ENCODE results near the gene TRMT61A. TPM values are rescaled to one million over a fixed set of nuclear protein-coding genes. Genes with fewer than 3 reads are reported as not detected.

TRMT61A gene
- total RNA-seq, 1 donor from 2014 or later: 5.0 TPM

DNA sequence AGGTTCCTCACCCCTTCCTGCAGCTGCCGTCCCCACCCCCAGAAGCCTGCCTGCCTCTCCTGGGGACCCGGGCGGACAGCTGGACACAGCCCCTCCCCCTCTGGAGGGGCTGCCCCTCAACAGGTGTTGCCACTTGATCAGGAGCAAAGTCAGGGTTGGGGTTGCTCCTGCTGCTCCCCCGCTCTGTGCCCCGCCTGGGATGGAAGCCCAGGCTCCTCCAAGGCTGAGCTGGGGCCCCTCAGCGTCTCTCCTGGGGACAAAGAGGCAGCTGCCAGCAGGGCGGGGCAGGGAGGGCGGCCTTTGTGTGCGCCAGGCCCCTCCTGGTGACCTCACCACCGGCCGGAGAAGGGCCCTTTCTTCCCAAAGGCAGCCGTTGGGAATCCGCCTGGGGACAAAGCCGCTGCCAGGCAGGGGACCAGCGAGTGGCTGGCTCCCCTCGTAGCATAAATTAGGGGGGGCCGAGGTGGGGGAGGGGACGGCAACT, 13.7 kb downstream of the TRMT61A start:
- intact Hi-C loops (cut with DNase I): no loop called here
- peak; percentile 23 for ATAC-seq (ENCODE audit: poor library complexity)
- peak; percentile 84 for DNase-seq

DNA sequence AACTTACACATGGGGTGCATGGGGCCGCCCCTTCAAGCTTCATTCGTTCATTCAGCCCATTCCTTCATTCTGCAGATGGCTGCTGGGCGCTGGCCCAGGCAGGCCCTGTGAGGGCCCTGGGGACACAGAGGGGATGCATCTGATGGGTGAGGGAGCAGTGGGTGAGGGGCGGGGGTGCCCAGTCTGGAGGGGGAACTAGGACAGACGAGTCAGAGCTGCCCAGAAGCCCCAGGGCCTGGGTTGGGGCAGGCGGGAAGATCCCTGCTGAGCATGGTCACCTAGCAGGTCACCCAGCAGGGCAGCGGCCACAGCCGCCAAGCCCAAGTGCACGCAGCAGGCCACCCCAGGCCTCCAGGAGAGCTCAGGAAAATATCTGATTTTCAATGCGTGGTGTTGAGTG, 14.1 kb downstream of the TRMT61A start:
- ATAC-seq (ENCODE audit: poor library complexity) (no peak), DNase-seq (peak; percentile 41)
- intact Hi-C loops (cut with DNase I): no loop called here

DNA sequence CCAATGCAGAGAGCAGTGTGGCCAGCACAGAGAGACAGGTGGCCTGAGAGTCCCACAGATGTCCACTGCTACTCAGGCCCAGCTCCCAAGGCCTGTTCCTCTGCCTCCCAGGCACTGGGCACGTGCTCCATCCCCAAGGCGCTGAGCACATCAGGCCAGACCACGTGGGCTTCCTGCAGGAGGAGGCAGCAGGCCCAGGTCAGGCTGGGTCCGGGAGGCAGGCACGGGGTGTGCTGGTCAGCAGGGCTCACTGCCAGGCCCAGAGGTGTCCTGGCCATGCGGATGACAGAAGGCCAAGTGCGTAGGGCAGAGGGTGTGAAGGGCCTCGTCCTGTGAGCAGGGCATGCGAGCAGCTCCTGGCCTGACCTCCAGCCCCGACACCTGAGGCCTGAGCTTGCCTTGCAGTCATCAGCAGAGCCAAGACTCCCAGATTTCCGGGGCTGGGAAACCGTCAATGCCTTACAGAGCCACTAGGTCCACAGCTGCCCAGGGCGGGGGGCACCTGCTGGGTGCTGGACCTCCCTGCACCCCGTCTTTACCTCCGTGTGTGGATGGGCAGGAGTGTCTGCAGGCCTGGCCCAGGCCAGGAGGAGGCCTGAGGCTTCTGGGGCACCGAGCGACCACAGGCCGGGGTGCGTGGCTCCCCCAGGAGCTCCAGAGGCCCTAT, 14.9 kb downstream of the TRMT61A start:
- DNase-seq (peak; percentile 61), ATAC-seq (ENCODE audit: poor library complexity) (no peak)
- intact Hi-C loops (cut with DNase I): no loop called here

DNA sequence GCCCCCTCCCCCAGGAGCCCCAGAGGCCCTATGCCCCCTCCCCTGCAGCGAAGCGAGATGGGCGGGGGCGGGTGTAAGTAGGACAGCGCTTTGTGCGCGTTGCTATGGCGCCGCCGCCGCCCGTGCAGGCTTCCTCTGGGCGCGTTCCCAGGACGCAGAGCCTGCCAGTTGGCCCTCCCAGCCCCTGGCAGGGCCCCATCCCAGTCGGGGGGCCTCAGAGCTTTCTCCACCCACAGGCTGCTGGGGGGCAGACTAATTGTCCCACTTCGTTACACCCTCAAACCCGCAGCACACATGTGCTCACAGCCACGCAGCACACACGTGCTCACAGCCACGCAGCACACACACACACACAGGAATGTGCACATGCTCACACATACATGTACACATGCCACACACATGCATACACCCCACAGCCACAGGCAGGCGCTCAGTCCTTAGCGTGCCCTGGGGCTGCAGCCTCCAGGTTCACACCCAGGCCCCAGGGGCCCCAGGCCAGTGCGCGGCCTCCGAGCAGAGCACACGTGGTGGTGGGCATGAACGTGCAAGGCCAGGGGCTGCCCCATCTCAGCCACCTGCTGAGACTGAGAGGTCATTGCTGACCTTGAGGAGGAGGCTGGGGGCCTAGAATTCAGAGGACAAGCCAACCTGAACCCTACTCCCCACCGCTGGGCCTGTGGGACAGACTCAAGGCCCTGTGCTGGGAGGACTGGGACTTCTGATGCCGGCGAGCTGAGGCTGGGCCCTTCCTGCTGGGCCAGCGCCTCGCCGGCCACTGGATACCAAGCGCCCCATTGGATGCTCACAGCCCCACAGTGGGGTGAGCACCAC, 15.6 kb downstream of the TRMT61A start:
- DNase-seq: peak; percentile 80
- intact Hi-C loops (cut with DNase I): loop anchor here (5.0 kb wide), 1 partner anchor 42 kb away; no protein-coding TSS in a partner anchor
- ATAC-seq (ENCODE audit: poor library complexity): peak; percentile 23

DNA sequence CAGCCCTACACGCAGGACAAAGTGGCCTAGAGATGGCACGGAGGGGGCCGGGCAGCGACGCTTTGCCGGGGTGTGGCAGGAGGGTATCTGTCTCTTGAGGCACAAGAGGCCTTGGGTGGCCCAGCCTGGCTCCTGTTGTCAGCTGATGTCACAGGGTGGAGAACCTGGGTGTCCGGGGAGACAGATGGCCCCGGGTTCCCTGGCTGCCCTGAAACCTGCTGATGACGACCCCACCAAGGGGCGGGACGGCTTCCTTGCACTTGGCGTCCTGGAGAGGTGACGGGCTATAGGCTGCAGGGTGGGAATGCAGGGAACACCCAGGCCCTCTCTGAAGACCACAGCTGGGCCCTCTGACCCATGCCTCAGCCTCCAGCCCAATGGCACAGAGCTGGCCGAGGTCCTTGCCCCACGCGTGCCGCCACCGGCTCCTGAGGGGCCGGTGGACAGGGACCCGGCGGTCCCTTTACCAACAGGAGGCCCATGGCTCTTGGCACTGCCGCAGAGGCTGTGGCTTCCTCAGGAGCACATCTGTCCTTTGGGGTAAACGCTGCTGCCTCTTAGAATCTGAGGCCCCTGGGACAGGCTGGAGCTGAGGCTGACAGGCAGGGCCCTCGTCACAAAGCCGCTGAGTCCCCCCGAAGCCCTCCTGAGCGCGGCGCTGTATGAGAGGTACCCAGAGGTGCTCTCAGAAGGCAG, 16.4 kb downstream of the TRMT61A start:
- no peak for ATAC-seq (ENCODE audit: poor library complexity)
- peak; percentile 41 for DNase-seq
- intact Hi-C loops (cut with DNase I): loop anchor here (5.0 kb wide), 1 partner anchor 43 kb away; no protein-coding TSS in a partner anchor

DNA sequence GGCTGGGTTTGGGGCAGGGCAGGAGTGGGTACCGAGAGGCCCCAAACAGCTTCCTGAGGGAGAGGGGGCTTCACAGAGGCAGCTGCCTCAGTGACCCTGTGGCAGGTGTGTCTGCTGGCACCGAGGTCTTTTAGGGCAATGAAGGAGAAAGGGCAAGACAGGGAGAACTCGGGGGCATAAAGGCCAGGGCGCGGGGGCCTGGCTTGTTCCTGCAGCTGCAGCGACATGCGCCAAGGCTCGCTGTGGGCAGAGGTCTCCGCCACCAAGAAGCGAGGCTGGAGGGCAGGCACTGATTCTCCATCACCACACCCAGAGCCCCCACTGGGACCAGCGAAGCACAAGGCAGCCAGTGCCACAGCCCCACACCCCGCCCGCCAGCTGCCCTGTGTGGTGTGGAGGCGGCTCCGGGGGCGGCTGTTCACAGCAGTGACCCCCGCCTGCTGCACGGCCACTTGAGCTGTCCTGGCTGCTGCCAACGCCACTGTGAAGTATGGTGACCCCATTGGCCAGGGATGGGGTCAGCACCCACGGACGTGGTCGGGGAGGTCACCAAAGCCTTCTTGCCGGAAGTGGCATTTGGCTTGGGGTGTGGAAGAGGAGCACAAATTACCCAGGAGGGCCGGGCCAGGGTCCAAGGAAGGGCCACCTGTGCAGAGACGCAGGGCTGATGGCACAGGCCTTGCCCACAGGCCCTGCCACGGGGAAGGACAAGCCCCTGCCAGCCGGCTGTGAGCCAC, 17.1 kb downstream of the TRMT61A start:
- ATAC-seq (ENCODE audit: poor library complexity) (no peak), DNase-seq (peak; percentile 43)
- intact Hi-C loops (cut with DNase I): loop anchor here (5.0 kb wide), 1 partner anchor 44 kb away; no protein-coding TSS in a partner anchor

DNA sequence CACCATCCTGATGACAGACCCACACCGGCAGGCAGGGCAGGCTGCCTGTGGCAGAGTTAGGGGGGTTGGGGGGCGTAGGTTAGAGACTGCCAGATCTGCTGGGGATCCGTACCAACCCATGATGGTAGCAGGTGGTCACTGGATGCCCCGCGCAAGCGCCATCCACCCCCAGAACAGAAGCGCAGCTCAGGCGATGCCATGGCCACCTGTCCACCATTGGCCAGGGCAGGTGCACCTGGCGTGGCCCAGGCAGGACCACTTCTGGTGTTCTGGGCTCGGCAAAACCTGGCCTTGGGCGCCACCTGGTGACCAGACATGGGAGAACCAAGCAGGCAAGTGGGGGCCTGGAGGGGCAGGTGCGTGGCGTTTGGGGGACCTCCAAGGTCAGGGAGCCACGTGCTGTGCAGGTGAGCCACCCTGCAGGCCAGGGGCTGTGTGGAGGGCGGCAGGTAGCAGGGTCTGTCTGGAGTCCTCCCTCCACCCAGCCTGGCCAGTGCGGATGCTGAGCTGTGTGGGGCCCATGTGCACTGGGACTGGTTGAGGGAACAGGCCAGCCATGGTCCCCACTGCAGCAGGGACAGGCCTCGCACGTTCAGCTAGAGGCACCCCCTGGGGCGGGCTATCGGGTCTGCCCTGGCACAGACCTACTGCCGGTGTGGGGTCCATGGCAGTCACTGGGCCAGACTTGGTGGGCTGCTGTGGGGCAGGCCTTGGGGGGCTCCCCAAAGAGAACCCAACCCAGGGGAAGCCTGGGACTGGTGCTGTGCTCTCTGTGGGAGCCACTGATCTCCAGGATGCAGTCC, 17.9 kb downstream of the TRMT61A start:
- peak; percentile 86 for DNase-seq
- peak; percentile 28 for ATAC-seq (ENCODE audit: poor library complexity)
- intact Hi-C loops (cut with DNase I): loop anchor here (5.0 kb wide), 1 partner anchor 45 kb away; no protein-coding TSS in a partner anchor

DNA sequence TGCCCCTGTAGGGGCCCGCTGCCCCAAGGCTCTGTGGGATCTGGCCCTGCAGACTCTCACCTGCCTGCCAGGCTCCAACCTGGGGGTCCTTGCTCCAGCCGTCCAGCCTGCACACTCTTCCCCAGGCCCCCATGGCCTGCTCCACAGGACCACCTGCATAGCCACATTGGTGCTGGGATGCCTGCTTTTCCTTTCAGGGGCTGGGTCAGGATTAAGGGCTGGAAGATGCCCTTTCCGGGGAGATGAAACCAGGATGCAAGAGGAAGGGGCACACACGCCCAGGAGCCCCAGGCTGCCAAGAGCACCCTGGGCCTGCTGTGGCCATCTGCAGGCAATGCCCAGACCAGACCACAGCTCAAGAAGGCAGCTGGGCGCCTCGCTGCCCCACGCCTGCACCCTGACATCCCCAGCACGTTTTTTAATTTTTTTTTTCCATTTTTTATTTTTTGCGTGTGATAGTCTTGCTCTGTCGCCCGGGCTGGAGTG, 18.5 kb downstream of the TRMT61A start:
- ATAC-seq (ENCODE audit: poor library complexity) (no peak), DNase-seq (peak; percentile 25)
- intact Hi-C loops (cut with DNase I): loop anchor here (5.0 kb wide), 1 partner anchor 45 kb away; no protein-coding TSS in a partner anchor

DNA sequence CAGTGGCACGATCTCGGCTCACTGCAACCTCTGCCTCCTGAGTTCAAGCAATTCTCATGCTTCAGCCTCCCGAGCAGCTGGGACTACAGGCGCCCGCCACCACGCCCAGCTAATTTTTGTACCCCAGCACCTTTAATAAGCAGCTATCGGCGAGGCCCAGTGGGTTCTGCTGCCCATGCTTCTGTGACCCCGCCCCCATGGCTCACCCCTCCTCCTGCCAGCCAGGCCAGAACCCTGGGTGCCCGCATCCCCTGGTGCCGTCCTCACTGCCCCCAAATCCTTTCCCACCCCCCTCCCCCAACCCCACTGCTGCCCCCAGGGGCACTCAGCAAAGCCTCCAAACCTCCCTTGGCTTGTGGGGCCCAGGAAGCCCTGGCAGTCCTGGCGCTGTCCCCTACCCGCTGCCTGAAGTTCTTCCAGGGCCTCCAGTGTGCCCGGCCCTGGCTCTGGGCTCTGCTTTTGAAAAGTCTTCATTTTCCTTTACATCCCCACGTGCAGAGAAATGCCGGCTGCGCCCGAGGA, 19.0 kb downstream of the TRMT61A start:
- intact Hi-C loops (cut with DNase I): loop anchor here (5.0 kb wide), 1 partner anchor 46 kb away; no protein-coding TSS in a partner anchor
- peak; percentile 38 for DNase-seq
- no peak for ATAC-seq (ENCODE audit: poor library complexity)

DNA sequence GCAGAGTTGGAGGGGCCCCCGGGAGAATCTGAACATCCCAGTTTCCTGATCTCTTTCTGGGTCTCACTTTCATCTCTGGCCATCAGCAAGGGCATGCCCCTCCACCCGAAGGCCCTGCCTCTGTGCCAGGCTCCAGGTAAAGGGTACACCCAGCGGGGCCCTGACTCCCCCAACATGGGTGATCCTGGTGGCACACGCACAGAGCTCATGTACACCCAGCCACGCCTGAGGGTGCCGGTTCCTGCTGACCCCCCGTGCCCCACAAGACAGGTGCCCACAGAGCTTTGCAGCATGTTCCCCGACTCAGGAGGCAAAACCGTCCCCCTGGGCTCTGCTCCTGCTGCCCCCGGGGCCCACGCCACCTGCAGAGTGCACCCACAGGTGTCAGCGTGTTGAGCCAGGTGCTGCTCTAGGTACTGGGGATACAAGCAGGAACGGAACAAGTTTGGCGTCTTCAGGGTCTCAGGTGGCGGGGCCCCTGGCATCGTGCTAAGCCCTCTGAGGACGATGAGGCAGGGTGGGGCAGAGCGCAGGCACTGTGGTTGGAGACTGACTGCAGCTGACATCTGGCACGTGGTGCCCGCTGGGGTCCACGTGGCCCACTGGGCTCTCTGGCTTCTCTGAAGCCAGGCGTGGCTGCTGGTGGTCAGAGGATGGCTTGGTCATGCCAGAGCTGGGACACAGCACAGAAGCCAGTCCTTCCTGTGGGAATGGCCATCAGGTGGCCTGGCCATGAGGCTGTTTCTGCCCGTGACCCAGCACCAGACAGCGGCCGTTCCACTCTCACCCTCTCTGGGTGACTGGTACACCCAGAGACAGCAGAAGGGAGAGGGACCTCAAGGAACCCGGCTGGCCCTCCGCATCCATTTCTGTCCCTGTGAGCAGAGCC, 19.7 kb downstream of the TRMT61A start:
- DNase-seq (peak; percentile 37), ATAC-seq (ENCODE audit: poor library complexity) (no peak)
- intact Hi-C loops (cut with DNase I): loop anchor here (5.0 kb wide), 1 partner anchor 46 kb away; no protein-coding TSS in a partner anchor

DNA sequence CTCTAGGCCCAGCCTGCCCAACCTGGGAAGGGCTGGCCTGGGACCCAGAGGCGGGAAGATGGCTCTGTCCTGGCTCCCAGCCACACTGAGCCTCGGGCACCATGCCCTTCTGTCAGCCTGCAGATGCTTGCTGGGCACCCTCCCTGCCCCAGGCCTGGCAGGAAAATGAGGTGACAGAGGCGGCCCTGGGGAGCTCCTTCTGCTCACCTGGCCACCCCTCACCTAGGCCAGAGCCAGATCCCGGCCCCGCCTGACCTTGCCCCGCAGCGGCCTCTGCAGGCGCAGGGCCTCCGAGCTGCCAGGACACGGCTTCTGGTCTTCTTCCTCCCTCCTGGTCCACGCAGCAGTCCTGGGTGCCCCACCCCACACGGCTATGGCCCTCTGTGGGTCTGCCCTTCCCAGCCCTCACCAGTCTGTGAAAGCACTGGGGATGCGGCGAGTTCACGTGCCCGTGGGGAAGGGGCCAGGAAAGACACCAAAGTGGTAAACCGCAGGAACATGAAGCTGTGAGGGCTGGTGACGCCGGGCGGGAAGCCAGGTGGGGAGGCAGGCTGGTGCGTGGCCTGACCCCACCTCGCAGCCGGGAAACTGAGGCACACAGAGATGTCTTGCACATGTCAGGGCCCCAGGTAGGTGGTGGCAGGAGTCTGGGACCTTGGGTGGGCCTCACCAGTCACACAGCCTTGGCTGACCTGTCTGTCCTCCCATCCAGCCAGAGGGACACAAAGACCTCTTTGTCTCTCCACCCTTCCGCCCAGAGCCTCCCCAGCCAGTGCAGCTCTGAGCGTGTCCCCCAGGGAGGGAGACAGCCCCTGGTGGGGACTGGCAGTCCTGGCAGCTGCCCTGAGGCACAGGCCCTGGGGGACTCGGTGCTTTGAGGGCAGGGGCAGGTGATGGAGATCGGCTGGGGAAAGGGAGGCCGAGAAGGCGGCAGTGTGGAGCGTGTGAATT, 20.6 kb downstream of the TRMT61A start:
- ATAC-seq (ENCODE audit: poor library complexity) (peak; percentile 23), DNase-seq (peak; percentile 72)
- intact Hi-C loops (cut with DNase I): loop anchor here (5.0 kb wide), 1 partner anchor 47 kb away; no protein-coding TSS in a partner anchor

DNA sequence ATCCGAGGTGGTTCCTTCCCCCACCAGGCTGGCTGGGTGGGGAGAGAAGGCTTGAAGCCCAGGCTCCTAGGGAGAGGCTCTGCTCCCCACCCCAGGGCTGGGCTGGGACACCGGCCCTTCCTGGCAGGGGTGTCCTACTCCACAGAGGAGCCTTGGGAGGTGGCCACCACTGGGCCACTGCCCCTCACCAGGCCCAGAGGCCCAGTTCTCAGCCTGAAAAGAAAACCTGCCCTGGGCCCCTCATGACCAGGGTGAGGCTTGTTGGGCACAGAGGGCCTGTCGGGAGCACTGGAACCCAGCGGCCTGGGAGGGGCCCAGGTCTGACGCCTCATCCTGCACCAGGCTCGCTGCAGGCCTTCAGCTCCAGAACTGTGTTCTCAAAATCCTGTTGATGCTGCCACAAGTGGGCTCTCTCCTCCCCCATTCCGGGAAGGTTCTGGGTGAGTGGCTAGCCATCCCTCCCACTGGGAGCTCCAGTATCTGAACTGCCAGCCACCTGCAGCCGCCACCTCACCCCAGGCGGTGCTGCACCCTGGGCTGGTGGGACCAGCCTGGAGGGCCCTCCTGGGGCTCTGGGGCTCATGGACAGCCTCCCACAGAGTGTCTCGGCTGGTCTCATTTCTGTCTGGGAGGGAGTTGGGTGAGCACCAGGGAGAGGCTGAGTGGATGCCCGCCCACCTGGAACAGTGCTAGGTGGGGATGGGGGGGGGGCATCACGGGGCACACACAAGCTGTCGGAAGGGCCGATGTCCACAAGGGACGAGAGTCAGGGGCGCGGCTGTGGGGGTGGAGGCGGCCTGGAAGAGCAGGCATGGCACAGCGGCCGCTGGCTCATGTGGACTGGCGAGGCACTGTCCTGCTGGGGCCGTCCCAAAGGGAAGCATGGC, 21.7 kb downstream of the TRMT61A start:
- ATAC-seq (ENCODE audit: poor library complexity) (peak; percentile 9), DNase-seq (peak; percentile 61)
- intact Hi-C loops (cut with DNase I): no loop called here

DNA sequence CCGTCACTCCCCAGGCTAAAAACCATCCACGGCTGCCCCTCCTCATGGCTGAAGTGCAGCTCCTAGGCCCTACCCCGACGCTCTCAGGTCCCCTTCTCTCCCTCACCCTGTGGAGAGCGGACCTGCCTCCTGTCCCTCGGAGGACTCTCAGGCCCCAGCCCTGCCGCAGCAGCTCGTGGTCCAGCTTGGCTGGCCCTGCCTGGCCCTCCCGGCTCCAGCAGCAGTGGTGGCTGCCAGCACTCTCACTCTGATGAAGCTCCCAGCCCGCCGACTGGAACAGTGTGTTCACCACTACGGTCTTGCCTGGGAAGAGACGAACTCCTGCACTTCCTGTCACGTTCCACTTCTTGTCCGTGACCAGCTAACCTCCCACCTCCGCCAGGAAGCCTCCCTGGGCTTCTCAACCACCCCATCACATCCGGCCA, 22.4 kb downstream of the TRMT61A start:
- DNase-seq (peak; percentile 88), ATAC-seq (ENCODE audit: poor library complexity) (peak; percentile 66)
- intact Hi-C loops (cut with DNase I): no loop called here

Data from Right ventricle myocardium superior (tissue), 1 donor.